MV-4-11 (cell line): ENCODE measurements around the gene BSG.
A peak's percentile ranks its signal among the peaks of the same experiment; 100 is the strongest.

Experiments used
- DNase-seq: peaks from one replicate; lab custom pipeline; 2025; lab: John Stamatoyannopoulos, UW

Gene BSG

DNA sequence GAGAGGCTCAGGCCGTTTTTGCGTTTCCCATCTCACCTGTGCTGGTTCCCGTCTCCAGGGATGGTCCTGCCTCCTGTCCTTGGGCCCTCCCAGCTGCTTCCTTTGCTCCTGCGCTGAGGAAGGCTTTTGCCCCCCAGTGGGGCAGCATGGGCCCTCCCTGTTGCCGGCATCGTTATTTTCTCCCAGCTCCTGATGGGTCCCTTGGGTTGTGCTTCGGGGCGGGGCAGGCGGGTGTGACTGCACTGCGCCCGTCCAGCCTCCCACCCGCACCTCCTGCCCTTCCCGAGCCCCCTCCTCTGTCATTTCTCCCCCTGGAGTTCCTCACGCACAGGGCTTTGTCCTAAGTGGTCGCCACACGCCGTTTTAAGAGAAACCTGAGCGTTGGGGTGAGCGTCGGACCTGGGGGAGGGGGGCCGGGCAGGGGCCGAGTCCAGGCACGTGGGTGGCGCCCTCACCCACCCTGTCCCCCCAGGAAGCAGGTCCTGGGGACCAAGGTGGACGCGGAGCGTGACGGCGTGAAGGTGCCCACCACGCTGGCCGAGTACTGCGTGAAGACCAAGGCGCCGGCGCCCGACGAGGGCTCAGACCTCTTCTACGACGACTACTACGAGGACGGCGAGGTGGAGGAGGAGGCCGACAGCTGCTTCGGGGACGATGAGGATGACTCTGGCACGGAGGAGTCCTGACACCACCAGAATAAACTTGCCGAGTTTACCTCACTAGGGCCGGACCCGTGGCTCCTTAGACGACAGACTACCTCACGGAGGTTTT lies 31.3 kb upstream of the BSG start:
- DNase-seq = no peak

DNA sequence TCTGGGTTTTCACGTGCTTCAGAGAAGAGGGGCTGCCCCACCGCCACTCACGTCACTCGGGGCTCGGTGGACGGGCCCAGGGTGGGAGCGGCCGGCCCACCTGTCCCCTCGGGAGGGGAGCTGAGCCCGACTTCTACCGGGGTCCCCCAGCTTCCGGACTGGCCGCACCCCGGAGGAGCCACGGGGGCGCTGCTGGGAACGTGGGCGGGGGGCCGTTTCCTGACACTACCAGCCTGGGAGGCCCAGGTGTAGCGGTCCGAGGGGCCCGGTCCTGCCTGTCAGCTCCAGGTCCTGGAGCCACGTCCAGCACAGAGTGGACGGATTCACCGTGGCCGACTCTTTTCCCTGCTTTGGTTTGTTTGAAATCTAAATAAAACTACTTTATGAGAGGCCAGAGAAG lies 30.7 kb upstream of the BSG start:
- DNase-seq = no peak

DNA sequence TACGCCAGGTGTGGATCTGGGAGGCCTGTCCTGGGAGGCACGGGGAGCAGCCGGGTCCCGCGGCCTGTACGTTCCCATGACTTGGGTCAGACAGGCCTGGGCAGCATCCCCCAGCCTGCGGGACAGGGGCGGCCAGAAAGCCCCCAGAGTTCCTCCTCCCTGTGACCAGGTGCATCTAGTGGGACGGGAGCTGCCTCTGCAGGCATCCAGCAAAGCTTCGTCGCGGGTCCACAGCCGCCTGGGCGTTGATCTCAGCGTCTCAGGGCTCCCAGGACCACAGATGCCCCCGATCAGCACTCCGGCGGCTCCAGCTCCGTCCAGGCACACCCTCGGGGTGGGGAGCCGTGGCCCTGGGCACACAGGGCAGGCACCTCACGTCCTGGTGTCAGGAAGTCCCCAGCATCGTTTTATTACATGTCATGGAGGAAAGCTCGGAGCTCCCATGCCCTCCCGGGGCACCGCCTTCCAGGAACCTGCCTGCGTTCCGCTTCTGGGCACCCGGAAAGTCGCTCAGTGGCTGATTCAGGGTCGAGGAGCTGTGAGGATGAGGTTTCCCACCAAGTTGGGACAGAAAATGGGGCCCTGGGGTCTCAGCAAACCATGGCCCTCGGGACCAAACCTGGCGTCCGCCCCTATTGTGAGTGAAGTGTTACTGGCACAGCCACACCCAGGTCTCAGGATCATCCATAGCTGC lies 30.1 kb upstream of the BSG start:
- no peak for DNase-seq

DNA sequence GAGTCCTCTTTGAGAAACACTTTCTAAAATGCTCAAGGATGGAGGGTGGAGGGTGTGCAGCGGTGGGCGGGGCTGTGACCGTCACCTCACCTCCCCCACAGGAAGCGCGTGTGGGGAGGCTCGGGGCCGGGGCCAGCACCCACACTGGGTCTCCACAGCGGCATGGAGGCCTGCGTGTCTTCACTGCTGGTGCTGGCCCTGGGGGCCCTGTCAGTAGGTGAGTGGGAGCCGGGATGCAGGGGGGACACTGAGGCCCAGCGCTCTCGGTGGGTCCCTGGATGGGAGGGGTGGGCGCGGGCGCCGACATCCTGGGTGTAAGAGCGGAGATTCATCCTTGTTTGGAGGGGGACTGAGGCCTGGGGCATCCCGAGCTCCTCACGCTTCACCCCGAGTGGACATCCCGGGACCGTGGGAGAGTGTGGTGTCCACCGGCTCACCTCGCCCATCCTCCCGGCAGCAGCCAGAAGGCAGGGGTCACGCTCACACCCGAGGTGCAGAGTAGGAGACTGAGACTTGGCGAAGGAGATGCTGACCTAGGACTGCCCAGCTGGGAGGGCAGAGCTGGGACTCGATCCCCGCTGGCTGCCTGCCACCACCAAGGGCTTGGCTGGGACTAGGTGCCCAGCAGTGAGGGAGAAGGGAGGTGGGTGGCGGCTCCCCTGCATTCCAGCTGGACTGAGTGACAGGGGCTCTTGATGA lies 28.3 kb upstream of the BSG start, which contains the start of gene GZMM:
Gene GZMM (plus strand): TSS at position 144 of the 699 bp plus-strand sequence. CDS start 19 bp downstream, at position 163.
- DNase-seq = no peak

DNA sequence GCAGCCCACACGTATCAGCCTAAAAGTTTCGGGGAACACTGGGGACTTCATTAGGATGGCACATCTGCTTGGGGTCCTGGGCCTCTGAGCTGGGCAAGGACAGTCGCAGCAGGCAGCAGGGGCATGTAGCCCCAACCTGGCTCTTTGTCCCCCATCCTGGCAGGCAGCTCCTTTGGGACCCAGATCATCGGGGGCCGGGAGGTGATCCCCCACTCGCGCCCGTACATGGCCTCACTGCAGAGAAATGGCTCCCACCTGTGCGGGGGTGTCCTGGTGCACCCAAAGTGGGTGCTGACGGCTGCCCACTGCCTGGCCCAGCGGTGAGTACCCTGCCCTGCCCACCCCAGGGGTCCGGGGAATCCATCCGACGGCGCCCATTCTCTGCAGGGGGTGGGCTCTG lies 25.3 kb upstream of the BSG start:
- no peak for DNase-seq

DNA sequence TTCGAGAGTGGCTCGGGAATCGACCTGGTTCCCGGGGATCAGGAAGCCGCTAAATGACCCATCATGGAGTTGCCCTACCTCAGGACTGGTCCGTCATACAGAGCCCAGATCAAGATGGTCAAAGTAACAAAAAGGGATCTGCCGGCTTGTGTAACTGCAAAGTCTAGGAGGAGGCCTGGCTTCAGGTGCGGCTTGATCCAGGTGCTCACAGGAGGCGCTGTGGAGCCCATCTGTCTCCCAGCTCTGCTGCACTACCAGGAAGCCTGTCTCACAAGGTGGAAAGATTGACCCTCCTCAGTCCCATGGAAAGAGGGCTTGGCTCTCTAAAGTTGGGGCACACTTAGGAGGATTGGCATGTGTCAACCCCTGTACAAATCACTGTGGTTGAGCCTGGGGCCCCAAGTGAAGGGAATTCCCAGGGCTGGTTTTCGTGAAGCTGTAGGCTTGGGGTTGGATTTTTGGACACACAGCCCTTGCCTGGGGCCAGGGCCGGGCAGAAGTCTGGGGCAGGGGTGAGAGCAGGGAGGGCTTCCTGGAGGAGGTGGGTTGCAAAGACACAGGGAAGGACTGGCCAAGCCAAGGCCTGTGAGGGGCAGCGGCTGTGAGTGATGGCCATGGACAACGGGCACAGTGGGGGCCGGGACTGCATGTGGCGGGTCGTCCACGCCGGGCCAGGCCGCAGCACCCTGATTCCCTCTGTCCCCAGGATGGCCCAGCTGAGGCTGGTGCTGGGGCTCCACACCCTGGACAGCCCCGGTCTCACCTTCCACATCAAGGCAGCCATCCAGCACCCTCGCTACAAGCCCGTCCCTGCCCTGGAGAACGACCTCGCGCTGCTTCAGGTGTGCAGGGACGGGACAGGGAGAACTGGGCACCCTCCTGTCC lies 24.3 kb upstream of the BSG start:
- no peak for DNase-seq

DNA sequence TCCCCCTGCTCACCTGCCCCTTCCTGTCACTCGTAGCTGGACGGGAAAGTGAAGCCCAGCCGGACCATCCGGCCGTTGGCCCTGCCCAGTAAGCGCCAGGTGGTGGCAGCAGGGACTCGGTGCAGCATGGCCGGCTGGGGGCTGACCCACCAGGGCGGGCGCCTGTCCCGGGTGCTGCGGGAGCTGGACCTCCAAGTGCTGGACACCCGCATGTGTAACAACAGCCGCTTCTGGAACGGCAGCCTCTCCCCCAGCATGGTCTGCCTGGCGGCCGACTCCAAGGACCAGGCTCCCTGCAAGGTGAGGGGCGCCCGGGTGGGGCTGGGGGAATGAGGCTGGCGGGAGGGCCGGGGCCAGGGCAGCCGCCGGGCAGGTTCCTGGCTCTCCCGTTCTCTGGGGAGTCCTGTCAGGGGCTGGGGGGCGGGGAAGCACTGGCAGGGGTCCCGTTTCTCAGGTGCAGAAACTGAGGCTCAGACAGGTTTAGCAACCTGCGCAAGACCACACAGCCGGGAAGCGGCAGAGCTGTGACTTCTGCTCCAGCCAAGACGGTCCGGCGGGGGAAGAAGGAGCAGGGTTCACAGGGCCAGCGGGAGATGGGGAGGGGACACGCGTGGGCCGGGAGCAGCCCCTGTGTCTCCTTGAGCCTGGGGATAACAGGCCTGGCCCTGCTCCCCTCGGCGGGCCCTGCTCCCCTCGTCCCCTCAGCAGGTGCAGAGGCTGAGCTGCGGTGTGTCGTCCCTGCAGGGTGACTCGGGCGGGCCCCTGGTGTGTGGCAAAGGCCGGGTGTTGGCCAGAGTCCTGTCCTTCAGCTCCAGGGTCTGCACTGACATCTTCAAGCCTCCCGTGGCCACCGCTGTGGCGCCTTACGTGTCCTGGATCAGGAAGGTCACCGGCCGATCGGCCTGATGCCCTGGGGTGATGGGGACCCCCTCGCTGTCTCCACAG lies 23.2 kb upstream of the BSG start:
- no peak for DNase-seq

DNA sequence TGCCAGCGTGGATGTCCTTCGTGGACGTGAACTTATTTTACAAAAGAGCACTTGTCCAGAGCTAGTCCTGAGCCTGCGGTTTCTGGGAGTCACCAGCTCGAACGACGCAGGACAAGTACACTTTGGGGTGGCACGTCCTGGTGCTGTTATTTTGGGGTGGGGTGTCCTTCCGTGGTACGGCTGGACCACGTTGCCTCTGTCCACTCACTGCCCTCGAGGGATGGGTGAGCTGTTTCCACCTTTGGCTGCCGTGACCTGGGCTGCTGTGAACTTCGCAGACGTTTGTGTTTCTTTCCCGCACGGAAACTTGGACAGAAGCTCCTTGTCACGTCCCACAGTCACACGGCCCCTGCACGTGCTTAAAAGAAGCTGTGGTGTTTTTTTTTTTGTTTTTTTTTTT lies 17.6 kb upstream of the BSG start:
- DNase-seq = no peak

DNA sequence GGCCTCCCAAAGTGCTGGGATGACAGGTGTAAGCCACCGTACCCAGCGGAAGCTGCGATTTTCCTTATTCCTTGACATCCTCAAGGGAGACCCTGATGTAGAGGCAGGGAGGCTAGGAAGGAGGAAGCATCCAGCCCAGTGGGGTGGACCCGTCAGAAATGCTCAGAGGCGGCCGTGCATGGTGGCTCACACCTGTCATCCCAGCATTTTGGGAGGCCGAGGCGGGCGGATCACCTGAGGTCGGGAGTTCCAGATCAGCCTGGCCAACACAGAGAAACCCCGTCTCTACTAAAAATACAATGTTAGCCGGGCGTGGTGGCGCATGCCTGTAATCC lies 17.0 kb upstream of the BSG start:
- no peak for DNase-seq

DNA sequence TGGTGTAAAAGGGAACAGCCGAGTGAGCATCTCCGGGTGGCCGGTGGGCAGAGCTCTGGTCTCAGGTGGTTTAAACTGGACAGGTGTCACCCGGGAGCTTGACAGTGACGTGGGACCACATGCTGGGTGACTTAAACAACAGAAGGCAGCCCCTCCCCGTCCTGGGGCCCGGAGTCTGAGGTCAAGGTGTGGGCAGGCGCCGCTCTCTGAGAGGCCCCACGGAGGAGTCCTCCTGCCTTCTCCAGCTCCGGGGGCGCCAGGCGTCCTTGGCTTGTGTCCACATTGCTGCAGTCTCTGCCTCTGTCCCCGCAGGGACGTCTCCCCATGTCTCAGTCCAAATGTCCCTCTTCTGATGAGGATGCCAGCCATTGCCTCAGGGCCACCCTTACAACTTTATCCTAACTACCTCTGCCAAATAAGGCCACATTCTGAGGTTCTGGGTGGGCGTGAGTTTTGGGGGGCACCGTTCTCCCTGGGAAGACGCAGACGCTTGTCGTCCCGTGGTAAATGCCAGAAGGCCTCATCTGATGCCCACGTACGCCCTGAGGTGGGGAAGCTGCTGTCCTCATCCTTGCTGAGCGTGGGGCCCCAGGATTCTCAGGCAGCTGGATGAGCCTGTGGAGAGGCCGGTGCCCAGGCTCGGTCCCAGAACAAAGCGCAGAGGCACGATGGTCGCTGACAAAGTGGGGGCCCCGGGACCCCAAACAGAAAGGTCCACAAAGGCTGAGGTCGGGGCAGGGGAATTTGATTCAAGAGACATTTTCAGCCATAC lies 15.6 kb upstream of the BSG start:
- peak; percentile 40 for DNase-seq

DNA sequence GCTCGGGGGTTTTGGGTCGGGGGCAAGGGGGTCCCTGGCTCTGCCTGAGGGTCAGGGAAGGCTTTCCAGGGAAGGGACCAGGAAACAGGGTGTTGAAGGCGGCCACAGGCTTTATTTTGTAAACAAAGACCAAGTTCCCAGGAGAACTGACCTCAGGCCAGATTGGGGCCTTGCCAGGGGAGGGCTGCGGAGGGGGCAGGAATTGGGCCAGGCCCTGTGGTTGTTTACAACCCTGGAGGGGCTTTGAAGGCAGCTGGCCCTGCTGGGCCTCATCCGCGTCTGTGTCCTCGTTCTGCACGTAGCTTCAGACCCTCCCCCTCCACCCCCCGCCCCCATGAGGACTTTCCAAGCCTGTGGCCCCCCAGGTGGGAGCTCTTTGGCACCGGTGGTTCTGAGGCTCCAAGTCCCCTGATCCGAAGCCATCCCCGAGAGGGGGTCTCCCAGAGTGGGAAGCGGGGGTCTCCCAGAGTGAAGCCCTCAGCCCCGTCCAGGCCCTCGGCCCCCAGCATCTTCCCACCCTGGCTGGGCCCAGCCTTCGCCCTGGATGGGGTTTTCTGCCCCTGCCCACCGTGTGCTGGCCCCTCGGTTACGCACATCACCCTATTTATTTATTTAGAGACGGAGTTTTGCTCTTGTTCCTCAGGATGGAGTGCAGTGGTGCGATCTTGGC lies 13.5 kb upstream of the BSG start:
- no peak for DNase-seq

DNA sequence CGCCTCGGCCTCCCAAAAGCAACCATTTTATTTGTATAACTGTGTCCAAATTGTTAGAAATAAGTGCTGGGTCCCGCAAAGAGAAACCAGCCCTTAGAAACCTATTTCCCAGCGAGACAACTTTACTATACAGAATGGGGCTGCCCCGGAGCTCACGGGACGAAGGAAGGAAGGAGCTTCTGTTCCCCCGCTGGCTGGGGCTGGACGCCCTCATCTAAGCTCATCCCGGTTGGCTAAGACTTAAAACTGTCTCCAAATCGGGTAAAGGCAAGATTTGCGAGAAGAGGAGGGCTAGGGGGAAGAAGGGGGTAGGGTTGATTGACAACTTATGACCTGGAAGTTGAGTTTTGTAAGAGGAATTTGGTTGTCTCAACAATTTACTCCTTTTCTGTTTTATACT lies 12.3 kb upstream of the BSG start:
- peak; percentile 51 for DNase-seq

DNA sequence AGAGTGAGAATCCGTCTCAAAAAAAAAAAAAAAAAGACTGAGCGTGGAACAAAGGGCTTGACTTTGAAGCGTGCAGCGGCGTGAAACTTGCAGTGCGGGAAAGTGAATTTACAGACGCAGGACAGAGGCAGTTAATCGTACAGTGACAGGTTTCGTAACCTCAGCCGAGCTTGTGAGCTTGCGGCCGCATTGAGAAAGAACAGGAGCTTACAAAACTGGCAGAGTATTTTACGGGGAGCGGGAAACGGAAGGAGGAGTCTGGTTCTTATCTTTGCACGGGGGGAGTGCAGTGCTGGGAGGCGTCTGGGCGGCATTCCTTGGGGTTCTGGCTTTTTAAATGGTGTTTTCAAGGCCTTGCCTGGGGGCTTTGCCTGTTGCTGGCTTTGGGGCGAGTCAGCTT lies 6.0 kb upstream of the BSG start:
- peak; percentile 100 for DNase-seq

DNA sequence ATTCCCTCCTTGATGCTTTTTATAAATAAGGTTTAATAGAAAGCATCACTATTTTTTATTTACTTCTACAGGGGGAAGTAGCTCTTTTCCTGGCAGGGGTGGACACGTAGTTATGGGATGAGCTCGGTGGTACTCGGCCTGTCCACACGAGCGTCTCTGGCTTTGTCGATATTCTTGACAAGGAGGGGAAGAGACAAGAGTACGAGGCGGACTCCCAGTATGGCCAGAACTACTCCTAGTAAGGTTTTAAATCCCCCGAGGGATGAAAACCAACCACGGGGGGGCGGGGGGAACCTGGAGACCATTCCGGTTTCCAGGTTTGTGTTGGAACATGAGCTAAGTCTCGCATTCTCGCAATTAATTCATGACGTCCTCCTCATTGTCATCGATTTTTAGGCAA lies 5.6 kb upstream of the BSG start:
- peak; percentile 64 for DNase-seq

DNA sequence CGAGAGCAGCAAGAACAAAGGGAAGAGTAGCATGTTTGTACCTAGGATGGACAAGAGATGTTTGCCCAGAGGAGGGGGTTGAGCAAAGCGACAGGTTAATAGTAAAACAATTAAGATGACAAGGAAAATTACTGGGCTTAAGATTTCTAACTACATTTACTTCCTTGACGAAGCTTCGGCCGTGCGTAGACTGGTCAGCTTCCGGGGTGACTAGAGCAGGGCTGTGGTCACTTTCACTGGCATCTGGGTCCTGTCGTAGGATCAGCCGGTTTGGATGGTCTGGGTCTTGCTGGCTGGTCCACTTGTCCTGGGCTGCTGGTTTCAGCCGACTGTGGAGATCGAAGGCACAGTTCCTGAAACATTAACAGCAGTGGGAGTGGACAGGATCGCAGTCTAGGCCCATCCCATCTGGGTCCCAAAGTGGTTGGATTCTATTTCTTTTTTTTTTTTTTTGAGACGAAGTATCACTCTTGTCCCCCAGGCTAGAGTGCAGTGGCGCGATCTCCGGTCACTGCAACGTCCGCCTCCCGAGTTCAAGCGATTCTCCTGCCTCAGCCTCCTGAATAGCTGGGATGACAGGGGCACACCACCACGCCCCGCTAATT lies 5.0 kb upstream of the BSG start:
- DNase-seq = peak; percentile 52

DNA sequence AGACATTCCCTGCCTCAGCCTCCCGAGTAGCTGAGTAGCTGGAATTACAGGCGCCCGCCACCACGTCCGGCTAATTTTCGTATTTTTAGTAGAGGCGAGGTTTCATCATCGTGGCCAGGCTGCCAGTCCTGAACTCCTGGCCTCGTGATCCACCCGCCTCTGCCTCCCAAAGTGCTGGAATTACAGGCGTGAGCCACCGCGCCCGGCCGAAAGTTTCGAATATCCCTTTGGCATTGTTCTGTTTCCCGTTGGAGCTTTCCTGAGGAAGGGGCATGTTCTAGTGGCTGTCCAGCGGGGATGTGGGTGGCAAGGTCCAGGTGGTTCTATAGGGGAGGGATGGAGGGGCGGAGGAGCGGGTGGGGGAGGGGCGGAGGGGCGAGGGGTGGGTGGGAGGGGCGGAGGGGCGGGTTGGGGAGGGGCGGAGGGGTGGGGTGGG lies 2.1 kb upstream of the BSG start:
- peak; percentile 64 for DNase-seq

DNA sequence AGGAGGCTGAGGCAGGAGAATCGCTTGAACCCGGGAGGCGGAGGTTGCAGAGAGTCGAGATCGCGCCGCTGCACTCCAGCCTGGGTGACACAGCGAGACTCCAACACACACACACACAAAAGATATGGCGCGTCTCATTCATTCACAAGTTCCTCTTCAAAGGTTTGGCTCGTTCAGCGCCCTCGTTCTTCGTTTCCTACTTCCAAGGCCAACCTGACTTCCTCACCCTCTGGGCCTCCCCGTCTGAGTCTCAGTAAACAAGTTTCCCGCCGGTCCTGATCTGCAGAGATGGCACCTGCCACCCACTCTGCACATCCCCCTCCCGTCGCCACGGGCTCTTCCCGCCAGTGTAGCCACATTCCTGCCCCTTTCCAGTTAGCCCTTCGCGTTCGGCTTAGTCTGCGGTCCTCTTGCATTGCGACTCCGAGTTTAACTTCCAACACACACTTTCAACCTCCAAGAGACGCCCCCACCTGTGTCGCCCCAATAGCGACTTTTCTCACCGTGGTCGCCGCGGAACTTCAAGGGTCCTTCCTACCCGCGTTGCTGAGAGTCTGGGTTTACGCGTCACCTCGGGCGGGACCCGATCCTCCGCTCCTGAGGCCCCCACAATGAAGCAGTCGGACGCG lies 1.3 kb upstream of the BSG start:
- DNase-seq = peak; percentile 84

DNA sequence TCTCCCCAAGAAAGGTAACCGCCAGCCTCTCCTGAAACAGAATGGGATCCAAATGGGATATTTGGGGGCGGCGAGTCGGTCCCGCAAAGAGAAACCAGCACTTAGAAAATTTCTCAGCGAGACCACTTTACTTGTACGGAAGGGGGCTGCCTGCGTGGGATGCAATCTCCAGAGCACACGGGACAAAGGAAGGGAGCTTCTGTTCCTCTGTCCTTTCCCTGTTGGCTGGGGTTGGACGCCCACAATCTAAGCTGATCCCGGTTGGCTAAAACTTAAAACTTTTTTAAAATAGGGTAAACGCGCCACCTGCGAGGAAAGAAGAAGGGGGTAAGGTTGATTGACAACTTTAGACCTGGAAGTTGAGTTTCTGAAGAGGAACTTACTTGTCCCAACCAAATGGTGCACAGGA lies 826 bp upstream of the BSG start:
- DNase-seq = peak; percentile 69
